GM04504 (cell line): Measurements from ENCODE around the gene CAMTA1.

ENCODE experiments used
- DNase-seq: peaks from one replicate; pipeline ENCODE4 v3.0.0-alpha.2; 2012; ENCODE audit warnings: low read depth

CAMTA1 gene

DNA sequence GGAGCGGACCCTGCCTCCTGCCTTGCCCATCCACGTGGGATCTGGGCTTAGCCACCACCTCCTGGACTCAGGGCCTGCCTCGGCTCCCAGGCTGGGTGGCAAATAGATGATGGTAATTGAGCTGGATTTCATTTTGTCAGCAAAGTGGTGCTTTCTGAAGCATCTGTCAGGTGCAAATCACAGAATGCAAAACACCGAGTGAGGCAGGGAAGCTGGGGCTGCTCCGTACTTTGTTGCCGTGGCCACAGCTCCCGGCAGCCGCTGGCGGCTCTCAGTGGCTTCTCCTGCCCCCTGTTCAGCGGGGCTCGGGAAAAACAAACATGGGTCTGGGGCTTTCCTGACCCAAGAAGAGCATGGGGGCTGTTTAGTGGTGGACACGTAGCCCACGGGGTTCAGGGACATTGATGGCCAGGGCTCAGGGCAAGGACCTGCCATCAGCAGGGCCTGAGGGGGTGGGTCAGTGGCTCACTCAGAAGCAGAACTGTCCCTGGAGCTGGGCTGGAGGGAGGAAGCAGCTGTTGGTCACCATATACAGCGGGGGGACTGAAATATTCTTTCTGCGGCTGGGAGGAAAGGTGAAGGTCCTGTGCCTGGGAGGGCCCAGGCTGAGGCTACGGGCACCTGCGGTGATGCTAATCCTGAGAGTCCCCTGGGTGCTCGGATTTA lies 855.8 kb downstream of the CAMTA1 start:
- no peak for DNase-seq

DNA sequence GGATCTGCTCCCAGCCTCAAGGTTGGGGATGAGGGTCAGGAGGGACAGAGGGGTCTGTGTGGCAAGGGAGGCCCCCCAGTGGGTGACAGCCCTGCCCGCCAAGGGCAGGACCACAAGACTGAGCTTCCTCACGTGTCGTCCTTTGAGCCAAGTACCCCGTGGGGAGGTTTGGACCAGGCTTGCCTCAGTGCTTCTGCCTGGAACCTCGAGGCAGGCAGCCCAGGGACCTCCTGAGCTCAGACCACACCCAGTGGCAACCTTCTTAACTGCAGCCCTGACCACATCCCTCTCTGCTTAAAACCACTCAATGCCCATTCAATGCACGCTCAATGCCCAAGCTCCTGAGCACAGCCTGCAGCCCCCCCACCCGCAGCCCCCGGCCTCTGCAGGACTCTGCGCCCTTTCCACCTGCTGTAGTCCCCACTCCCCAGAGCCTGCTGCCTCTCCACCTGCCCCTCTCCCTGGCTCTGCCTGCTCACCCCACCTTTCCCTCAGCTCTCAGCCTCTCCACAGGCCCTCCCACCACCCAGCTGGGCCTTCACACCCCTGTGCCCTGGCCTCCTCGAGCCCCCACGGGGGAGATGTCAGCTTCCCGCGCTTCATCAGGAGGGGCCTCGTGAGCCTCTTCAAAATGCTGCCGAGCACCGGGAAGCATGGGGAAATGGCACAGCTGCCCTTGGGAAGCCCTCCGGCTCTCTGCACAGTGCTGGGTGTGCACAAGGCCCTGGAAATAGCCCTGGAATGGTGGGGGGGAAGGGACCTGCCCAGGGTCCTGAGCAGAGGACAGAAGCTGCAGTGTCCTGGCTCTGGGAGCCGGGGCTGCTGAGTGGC lies 856.5 kb downstream of the CAMTA1 start:
- DNase-seq: no peak

DNA sequence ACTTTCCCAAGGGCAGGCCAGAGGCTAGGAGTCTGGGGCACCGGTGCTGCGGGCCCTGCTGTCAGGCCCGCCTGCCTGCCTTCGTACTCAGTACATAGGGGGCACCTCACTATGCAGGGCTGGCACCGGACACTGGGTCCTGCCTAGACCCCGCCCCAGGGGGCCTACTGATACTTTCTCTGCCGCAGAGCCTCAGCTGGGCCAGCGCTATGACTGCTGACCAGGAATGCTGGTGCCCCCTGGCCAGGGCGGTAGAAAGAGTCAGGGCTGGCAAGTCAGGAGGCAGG lies 857.1 kb downstream of the CAMTA1 start:
- no peak for DNase-seq

DNA sequence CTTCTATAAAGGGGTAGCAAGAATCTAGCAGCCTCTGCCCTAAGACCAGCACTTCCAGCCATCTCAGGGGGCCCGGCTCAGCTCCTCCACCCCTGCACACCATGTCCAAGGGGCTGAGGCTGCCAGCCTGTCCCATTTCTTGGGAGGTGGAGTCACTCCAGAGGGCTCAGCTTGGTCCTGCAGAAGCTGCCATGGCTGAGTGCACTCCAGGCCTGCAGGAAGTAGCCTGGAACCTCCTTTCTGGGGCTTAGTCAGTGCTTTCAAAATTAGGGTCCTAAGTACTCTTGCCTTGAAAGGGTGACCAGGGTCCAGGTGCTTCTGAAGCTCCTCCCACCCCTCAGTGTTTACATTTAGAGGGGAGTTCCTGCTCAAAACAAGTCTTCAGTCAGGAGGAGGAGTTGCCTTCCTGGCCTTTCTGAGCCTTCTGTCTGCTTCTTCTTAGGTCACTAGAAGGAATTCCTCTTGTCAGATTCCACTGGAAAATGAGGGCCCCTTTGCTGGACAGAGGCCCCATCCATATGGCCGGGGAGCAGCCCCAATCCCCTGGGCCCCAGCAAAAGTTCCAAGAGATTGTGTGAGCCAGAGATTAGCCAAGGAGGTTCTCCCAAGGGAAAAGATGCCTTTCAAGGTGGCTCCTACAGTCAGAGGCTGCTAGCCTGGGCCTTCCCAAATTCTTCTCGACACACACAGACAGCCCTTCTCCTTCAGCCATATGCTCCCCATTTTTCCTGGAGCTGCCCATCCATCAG lies 857.7 kb downstream of the CAMTA1 start:
- no peak for DNase-seq

DNA sequence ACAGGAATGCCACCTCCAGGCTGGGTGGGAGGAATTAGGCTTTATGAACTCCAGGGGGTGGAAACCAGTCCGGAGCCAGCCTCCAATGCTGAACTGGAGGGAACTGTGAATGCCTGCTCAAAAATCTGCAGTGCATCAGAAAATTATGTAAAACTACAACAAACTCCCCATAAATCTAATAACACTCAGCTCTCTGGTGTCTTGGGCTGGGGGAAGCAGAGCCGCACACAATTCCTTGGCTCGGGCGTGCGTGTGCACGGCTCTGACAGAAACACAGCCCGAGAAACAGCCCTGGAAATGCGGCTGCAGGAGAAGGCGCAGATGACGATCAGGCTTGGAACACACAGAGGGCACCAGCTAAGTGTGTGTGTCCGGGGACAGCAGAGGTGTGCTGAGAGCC lies 858.3 kb downstream of the CAMTA1 start:
- DNase-seq: no peak

DNA sequence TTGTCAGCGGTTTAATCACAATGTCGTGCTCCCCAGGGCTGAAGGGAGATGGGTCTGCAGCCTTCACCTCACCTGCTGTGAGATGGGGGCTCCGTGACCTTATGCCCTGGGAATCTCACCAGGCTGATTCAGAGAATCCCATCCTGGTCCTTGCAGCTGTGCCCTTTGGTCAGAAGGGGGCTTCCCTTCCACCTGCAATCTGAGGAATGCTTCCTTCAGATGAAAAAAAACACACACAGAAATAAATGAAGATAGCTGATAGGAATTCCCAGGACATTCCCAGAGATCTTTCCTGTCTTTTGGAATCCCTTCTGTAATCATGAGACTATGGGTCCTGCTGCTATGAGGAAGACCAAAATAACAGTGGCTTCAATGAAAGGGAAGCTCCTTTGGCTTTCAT lies 858.8 kb downstream of the CAMTA1 start:
- DNase-seq: no peak

DNA sequence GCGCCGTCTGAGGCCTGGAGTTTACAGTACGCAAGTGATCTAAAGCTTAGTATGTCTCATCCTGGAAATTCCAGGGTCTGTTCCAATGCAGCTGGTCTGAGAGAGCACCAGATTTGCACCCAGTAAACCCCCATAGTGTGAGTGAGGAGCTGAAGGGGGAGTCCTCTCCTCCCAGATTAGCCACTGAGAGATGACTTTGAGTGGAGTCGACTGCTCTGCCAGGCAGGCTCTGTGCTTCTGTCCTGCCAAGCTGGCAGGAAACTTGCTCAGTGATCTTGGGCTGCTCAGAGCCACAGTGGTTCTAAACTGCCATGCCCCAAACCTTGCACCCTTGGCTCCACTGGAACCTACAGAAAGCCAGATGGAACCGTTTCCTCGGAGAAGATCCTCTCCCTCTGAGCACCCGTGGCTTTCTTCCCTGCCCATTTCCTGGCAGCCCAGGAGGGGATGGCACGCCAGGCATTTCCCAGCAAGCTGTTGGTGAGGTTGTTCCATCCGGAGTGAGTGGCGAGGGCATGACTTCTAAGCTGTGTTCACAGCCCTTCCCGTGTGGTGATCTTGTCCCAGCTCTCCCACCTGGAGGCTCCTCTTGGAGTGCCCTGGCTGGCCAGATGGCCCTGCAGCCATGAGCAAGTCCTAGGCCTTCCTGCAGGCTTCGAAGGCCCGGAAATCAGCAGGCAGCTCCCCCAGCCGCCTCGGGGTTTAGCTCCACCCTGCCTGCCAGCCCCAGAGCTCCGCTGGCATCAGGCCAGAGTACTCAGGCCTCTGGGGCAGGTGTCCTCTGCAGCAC lies 859.9 kb downstream of the CAMTA1 start:
- DNase-seq: no peak

DNA sequence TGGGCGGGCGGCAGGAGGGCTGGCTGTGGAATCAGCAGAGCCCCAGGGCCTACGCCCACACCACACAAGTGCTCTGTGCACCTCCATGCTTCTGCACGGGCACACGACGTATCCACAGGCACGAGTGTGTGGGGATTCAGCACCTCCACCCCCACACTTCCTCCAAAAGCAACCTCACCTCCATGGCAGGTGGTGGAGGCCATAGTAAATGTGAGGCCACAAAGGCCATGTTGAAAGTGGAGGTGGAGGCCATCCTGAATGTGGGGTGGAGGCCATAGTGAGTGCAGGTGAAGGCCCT lies 860.4 kb downstream of the CAMTA1 start:
- no peak for DNase-seq

DNA sequence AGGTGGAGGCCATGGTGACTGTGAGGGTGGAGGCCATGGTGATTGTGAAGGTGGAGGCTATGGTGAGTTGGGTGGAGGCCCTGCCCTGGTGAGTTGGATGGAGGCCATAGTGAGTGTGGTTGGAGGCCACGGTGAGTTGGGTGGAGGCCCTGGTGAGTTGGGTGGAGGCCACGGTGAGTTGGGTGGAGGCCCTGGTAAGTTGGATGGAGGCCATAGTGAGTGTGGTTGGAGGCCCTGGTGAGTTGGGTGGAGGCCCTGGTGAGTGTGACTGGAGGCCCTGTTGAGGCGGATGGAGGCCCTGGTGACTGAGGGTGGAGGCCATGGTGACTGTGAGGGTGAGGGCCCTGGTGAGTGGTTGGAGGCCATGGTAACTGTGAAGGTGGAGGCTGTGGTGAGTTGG lies 860.9 kb downstream of the CAMTA1 start:
- no peak for DNase-seq

DNA sequence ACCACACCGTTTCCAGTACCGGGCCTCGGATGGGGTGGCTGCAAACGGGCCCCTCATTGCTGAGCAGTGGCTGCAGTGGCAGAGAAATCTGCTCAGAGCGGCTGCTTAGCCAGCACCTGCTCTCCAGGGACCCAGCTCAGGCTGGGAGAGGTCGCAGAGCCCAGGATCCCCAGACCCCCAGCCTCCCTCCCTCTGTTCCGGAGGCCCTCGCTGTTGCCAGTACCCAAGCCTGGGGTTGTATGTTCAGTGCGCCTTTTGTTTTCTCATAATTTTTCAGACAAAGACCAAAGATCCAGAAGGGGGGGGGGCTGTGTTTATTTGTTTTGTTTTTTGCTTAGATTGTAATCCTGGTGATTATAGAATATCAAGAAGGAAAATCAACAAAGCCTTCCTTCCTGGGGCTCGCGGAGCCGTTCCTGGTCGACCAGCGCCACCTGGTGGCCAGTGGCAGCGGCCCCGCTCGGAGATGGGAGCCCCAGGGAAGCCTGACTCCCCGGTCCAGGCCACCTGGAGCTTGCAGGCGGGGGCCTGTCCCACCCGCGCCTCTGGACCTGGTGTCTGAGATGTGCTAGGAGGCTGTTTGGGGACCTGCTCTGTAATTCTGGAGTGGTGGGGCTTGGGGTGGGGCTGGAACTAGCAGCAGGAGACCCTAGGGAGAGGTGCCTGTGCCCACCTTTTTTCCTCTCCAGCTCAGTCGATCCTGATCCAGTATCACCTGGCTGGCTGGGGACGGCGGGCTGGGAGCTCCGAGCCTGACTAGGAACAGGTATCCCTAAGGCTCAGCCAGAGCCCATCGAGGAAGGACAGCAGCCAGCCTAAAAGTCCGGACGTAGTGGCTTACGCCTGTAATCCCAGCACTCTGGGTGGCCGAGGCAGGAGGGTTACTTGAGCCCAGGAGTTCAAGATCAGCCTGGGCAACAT lies 862.0 kb downstream of the CAMTA1 start:
- DNase-seq: no peak

DNA sequence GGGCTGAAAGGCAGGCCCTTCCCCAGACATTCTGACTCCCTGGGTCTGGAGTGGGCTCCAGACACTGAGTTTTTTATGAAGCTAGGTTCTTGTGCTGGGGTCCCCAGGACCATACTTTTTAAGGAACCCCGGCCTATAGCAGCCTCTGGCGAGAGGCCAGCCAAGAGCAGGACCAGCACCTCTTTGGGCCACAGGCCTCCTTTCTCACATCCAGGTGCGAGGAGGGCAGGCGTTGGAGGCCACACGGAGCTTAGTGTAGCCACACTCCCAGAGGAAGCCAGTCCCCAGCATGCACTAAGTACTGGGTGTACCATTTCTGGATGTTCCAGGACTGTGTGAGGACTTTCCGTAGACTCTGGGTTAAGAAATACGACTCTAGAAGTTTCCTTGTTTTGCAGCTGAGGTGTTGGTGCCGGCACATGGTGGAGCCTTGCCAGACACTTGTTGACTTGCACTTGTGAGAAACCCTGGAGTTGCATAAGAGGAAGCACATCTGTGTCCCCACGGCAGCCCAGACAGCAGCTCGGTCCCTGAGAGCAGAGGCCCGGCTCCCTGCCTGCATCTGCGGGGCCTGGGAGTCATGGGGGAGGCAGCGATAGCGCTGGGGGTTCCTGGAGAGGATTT lies 863.6 kb downstream of the CAMTA1 start:
- DNase-seq: no peak

DNA sequence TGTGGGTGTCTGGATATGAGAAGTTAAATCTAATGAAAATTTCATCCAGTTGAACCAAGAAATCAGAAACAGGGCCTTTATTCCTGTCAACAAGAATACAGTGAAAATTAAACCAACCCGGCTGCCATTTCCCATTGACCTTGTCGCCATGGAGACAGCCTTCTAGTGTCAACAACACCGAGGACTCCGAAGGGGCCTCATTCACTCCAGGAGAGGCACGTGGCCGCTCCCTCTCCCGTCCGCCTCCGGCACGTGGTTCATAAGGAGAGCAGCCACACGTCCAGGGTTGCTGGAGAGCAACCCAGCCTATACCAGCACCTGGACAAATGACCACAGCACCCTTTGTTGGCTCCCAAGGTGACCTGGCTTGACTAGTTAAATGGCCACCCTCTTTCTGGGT lies 865.5 kb downstream of the CAMTA1 start:
- no peak for DNase-seq

DNA sequence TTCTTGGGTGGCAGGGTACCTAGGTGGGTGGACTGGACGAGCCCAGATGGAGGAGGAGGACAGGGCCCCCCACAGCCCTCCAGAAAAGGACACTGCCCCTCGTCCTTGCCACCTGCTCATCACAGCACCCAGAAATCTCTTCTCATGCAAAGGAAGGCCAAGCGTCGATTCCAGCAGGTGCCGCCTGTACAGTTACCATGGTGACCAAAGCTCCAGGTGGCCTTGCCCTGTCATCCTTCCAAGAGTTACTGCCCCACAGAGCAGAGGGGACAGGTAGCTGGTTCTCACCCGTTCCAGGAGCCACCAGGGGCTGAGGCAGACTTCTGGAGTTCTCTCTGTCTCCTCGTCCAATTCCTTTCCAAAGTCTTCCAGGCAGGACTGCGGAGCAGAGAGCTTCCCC lies 865.9 kb downstream of the CAMTA1 start:
- DNase-seq: no peak

DNA sequence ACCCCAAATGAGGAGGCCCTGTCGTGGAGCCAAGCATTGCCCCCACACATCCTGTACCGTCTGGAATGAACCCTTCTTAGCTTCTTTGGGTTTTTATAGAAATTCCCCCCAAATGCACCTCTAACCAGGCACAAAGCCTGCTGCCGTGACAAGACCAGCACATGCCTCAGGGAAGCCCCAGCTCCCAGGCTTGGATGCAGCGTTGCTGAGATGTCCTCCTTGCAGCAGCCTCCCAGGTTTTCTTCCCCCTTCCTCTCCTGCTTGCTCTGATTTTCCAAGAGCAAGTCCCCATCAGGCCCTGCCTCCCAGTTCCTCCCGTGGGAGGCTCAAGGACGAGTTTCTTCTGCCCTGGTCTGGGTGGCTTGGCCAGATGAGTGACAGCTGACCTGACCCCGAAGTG lies 866.8 kb downstream of the CAMTA1 start:
- DNase-seq: no peak

DNA sequence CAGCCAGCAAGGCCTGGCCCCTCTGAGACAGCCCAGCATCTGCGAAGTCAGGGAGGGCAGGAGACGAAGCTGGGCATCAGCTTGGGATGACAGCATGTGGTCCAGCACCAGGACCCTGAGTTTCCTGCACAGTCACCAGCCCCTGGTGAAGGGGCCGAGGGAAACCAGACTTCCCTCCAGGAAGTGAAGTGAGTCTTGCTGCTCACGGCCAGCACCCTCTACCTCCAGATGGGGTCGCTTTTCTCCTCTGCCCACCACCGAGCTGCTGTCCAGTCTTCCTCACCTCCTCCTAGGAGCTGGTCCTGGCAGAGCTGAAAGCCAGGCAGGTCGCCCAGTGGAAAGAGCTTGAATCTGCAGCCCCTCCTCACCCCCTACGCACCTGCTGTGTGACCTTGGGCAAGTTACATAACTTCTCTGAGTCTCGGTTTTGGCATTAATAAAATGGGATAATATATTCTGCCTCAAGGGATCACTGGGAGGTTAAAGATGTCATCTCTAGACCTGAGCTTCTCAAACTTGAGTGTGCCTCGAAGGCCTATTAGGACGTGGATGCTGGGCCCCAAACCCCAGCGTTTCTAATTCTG lies 867.4 kb downstream of the CAMTA1 start:
- no peak for DNase-seq

DNA sequence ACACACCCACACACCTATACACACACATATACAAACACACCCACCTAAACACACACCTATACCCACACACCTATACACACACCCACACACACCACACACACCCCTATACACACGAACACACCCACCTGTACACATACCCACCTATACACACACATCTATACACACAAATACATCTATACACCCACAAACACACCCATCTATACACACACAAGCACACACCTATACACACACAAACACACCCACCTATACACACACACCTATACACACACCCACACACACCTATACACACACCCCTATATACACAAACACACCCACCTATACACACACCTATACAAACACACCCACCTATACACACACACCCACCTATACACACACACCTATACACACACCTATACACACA lies 869.5 kb downstream of the CAMTA1 start:
- DNase-seq: no peak

DNA sequence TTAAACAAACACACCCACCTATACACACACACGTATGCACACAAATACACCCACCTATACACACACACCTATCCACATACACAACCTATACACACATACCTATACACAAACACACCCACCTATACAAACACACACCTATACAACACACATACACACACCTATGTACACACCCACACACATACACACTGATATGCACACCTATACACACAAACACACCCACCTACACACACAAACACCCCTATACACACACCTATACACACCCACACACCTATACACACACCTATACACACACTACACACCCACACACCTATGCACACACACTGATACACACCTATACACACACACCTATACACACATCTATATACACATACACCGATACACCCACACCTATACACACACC lies 870.1 kb downstream of the CAMTA1 start:
- DNase-seq: no peak

DNA sequence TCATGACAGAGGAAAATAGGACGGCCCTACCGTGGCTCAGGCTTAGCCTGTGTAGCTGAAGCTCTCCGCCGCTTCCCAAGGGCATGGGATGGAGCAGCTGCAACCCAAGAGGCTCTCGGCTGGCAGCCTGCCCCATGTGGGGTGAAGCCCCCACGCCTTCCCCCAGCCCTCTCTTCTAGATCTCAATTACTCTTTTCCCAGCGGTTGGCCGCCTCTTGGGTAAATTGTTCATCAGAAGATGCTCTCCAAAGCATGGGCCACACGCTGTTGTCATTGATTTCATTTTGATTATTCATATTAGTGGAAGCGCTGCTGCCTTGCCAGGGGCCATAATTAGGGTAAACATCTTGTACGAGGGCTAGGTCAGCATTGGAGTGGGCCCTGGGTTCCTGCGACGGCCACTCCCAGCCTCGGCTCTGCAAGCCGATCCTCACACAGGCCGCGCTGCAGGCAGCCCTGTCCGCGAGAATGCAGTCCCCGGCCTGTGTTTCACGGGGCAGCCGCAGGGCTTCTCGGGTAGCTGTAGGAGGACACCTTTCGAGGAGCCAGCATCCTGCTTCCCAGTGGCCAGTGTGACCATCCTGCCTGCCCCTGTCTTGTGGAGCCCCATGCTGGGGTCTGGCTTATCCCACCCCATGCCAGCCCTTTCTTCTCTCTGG lies 871.4 kb downstream of the CAMTA1 start:
- no peak for DNase-seq

DNA sequence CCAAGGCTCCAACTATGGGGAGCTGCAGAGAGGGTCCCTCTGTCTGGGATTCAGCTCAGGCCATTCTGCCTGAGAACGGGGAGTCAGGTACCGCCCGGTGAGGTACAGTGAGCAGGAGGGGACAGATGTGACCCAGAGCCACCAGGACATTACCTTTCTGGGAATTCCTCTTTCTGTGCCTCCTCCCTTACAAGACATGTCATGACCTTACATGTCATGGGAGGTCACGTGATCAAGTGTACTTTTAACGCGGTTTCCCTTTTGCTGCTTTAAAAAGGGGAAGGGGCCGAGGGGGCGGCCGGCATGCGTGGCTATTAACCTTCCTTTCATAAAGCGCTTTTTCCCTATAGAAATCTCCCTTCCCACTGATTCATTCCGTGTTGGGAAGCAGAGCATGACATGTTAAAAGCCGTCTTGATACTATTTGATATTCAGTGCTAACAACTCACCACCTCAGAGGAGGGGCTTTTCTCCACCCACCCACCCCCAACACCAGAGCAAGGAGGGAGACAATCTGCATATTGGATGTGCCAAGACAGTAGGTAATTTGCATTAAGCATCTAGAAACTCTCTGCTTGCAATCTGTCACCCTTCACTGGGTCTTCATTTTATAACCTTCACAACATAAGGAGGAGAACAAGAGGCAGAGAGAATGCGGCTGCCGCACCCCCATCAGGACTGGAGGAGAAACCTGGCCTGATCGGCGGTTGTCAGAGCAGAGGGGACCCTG lies 872.2 kb downstream of the CAMTA1 start:
- DNase-seq: no peak

DNA sequence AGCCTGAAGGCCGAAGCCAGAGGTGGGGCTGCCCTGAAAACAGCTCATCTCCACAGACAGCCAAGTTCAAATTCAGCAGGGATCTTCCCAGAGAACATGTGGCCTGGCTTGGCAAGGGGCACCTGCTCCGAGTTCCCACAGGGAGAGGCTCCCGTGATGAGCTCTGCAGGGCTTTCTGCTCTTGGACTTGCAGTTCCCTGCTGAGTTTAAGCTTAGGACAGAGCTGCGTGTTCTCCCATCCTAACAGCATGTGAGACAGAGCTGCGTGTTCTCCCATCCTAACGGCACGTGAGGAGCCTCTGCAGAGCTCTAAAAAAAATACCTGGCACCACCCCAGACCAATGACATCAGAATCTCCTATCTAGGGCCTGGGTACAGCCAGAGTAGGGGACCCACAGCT lies 872.8 kb downstream of the CAMTA1 start:
- DNase-seq: no peak
